Posterior vena cava (tissue), 2 donors: ENCODE measurements around the gene COQ5. TPM values are rescaled to one million over a fixed set of nuclear protein-coding genes. Genes with fewer than 3 reads are reported as not detected.
A peak's percentile ranks its signal among the peaks of the same experiment; 100 is the strongest.

Experiments used
- DNase-seq: peaks from one replicate; pipeline ENCODE4 v3.0.0-alpha.2; 2020; ENCODE audit warnings: low spot score
- intact Hi-C, 2 donors: fragments of 100-400 bp; cut with DNase I; formaldehyde crosslinking; loops; one replicate each; pipeline versions ENCODE4 v1.14.1 to v1.14.2; 2022 to 2023
- long read RNA-seq, 2 donors: library from polyadenylated mRNA; unstranded; transcript quantifications; one replicate each; pipeline ENCODE4 v2.0.0, GENCODE V29; 2020 to 2021
- total RNA-seq, 2 donors: library from RNA; stranded (reverse); fragmentation: NEBNext Ultra II Directional; extraction: Animal tissue kit (Norgen Biotek cat#: 25700); gene quantifications; one replicate each; pipeline ENCODE4 v1.2.1, GENCODE V29; 2021
- donor health status: DM: yes; HTN: yes; CAD: no.
- donor health status: DM: yes; HTN: yes; CAD: no.

The COQ5 gene
- 10 to 100 TPM; 15.7 to 21.5 TPM for total RNA-seq
- long read RNA-seq, donor 1, transcript COQ5-201 (7 exons, 1,535 nt): major isoform, 9 of 13 reads
- long read RNA-seq, donor 1, partial matches to known transcripts: 1 of 13 reads
- long read RNA-seq, donor 1, other reads (novel, unspliced or antisense): 3 of 13 reads
- long read RNA-seq, donor 2, transcript COQ5-201 (7 exons, 1,535 nt): major isoform, 56 of 94 reads
- long read RNA-seq, donor 2, partial matches to known transcripts: 0 of 94 reads
- long read RNA-seq, donor 2, other reads (novel, unspliced or antisense): 38 of 94 reads

DNA sequence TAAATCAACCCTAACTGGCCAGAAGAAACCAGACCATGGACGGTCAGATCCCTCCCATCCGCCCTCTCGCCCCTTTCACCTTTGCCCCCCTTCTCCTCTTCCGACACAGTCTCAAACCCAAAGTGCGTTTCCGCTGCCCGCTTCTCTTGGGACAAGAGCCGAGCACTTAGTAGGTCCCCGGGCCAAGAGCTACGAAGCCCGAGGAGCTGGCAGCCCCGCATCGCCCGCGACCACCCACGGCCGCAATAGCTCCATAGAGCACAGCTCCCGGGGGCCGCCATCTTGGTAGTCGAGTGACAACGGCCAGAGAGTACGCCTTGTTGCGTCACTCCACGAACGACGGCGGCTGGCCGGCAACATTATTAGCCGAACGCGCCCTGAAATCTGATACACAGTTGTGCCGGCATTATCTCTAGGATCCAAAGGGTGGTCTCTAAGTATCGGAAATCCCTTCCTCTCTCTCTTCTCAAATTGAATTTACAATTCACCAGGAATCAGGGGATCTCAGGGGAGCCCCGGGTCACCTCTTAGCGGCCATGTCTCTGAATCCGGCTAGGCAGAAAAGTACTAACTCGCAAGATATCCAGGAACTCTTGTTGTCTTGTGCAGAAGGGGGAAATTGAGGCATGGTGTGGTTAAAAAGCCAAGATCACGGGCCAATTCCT lies at the start of gene COQ5:
Gene COQ5 (minus strand): TSS at position 298 of the 665 bp plus-strand sequence. CDS start 17 bp downstream, at position 281.
- peak; percentile 98 for DNase-seq
- intact Hi-C loops: no loop called here

DNA sequence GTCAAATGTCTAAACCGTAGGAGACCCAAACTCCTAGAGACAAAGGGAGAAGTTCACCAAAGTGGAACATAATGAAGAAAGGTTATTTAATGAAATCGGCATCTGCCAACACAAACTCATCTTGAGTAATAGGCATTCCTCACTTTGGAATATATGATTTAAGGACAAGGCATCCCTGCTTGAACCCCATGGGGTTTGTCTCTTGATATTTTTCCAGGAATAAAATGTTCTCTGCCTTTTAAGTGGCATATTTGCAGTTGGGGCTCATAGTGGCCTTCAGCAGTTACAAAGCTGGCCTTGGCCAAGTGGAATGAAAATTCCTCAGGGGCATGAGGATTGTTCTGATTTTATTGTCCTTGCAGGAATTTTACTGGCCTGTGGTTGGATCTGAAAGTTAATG lies 45.1 kb upstream of the COQ5 start:
- no peak for DNase-seq
- intact Hi-C loops: no loop called here

DNA sequence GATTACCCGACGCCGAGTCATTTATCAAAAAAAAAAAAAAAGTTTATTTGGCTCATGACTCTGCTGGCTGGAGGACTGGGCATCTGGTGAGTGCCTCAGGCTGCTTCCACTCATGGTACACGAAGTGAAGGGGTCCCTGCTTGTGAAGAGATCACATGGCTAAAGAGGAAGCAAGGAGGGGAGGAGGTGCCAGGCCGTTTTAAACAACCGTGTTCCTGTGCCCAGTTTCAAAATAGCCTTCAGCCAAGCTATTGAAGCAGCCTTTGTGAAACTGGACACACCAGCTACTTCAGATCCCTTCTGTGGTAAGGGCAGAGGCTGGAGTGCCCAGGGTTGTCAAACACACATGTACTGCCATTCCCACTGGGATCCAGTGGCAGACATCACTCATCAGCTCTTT lies 44.6 kb upstream of the COQ5 start:
- intact Hi-C loops: no loop called here

DNA sequence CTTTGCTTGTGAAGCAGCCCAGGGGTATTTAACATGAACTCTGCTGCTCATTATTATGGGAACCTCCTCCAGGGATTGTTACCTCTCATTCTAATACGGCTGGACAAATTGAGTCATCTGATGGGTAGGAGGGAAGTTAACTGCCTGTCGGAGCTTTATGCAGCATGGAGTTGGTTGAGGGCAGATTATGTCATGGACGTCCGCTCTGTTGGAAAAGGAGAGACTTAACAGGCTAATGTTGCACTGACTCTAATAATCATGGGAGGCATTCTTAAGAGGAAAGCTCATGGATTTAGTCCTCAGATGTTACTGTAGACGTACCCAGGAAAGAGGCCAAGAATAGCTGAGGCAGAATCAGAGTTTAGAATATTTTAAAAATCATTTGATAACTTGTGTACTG lies 42.3 kb upstream of the COQ5 start:
- intact Hi-C loops: no loop called here
- no peak for DNase-seq

More for the DNA sequence above, 44.6 kb upstream of the COQ5 start:
- DNase-seq: no peak

GRCh38 chr12:120563495-120563894 lies 34.5 kb upstream of the COQ5 start:
- no peak for DNase-seq

GRCh38 chr12:120562906-120563305 lies 33.9 kb upstream of the COQ5 start:
- DNase-seq: no peak
- intact Hi-C loops: no loop called here

More at GRCh38 chr12:120563495-120563894, 34.5 kb upstream of the COQ5 start:
- intact Hi-C loops: no loop called here

GRCh38 chr12:120557589-120557988 lies 28.6 kb upstream of the COQ5 start:
- intact Hi-C loops: no loop called here
- no peak for DNase-seq

DNA sequence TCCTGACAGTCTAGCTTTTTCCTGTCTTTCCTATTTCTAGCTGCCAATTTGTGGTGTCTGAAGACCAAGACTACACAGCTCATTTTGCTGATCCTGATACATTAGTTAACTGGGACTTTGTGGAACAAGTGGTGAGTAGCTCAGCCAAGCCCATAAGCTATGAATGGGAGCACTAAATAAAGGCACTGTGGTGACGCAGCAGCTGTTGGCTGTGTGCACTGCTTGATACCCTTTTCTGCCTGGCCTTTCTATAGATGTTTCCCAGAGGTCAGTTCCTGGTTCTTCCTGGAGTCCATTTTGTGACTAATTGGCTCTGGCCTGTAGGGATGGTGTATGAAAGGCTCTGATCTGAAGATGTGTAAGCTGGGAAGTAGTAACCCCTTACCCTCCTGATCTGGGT lies 25.7 kb upstream of the COQ5 start:
- intact Hi-C loops: no loop called here
- no peak for DNase-seq

- DNase-seq: no peak
- intact Hi-C loops: no loop called here
Observed at GRCh38 chr12:120546050-120546386, 17.1 kb upstream of the COQ5 start.

GRCh38 chr12:120544691-120545090 lies 15.7 kb upstream of the COQ5 start:
- DNase-seq: no peak
- intact Hi-C loops: no loop called here

DNA sequence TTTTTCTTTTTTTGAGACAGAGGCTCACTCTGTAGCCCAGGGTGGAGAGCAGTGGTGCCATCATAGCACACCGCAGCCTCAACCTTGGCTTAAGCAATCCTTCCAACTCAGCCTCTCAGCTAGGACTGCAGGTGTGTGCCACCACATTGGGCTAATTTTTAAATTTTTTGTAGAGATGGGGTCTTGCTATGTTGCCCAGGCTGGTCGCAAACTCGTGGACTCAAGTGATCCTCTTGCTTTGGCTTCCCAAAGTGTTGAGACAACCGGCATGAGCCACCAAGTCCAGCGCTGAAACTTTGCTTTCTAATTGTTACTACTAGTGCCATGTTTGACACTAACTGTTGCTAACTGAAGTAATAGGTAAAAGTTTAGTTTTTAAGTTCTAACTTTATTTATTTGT lies 13.2 kb upstream of the COQ5 start:
- intact Hi-C loops: no loop called here
- no peak for DNase-seq

DNA sequence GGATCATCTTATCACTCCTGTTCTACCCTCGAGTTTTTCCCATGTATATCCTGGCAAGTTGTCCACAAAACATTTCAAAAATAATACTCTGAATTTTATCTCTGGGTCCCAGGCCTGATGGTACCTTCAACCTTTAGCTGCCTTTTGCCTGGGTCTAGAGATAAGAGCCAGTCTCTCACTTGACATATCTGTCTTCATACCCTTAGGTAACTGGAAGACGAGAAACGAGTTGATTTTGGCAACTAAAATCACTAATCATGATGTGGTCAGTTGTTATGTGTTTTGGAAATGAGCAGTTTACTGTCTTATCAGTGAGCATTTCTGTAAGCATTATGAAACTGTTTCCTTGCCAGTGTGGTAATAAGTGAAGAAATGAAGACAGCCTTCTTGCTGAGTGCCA lies 11.5 kb upstream of the COQ5 start:
- intact Hi-C loops: no loop called here
- no peak for DNase-seq

- DNase-seq: no peak
- intact Hi-C loops: no loop called here
Observed at GRCh38 chr12:120539303-120539702, 10.3 kb upstream of the COQ5 start.

GRCh38 chr12:120538281-120539156 lies 9.6 kb upstream of the COQ5 start:
- intact Hi-C loops: no loop called here
- peak; percentile 82 for DNase-seq

- DNase-seq: no peak
- intact Hi-C loops: no loop called here
Observed at GRCh38 chr12:120537856-120538220, 8.9 kb upstream of the COQ5 start.

DNA sequence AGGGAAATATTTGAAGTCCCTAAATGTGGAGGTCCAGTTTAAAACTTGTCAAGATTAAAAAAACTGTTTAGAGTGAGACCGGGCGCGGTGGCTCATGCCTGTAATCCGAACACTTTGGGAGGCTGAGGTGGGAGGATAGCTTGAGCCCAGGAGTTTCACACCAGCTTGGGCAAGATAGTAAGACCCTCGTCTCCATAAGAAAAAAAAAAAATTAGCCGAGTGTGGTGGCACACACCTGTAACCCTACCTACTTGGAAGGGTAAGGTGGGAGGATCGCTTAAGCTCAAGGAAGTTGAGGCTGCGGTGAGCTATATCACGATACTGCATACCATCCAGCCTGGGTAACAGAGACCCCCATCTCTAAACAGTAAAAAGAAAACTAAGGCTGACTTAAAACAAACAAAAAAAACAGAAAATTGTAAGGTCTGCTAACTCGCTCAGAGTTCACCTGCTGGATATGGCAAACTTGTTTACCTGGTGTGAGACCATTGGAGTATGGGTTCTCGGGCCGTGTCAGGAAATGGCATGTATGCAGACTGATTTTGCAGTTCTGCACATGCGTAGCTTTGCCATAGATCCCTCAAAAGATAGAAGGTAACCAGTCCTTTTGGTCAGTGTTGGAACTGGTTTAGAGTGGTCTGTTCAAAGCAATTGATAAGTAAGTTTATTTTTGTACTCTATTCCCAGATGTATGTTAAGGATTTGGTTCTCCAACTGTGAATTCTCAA lies 7.3 kb upstream of the COQ5 start:
- intact Hi-C loops: no loop called here
- DNase-seq: no peak

DNA sequence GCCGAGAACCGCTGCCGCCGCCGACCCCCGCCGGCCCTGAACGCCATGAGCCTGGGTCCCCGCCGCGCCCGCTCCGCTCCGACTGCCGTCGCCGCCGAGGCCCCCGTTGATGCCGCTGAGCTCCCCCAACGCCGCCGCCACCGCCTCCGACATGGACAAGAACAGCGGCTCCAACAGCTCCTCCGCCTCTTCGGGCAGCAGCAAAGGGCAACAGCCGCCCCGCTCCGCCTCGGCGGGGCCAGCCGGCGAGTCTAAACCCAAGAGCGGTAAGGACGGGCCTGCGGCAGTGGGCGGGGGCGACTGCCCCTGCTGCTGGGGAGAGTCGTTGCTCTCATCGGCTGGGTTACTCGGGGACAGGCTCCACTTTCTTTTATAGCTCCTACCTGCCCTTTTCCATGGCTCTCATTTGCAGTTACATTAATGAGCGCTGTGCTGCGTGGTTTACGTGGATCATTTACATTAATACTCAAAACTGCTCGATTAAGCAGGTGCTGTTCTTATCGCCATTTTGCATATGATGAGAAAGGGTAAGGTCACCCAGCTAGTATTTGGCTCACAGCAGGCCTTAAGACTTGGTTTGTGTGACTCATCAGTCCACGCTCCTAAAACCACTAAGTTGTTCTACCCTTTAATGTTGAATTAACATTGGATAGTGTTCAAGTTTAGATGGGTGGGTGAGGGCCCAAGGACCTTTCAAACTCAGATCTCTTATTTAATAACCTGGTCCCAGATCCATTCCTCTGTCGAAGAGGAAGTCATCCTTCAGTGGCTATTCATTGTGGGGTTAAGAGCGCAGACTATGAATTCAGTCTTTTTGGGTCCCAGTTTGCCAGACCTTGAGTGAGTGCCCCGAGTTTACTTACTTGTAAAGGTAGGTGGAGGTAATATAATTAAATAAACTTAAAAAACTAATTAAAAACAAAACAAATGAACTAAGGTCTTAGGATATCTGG lies 6.0 kb upstream of the COQ5 start:
- no peak for DNase-seq
- intact Hi-C loops: no loop called here

- peak; percentile 90 for DNase-seq
- intact Hi-C loops: no loop called here
Observed at GRCh38 chr12:120534203-120534702, 5.3 kb upstream of the COQ5 start, which contains the start of gene RNF10. Gene RNF10 (plus strand): TSS chr12:120534356. CDS start chr12:120534812, 456 bp downstream.
